HL-60 (cell line): ENCODE measurements around the gene WDR93.

ENCODE experiments used
- CTCF ChIP-seq: IDR thresholded peaks from one replicate; pipeline ENCODE4 v1.5.1; 2011; ENCODE audit warnings: low read length, control low read depth, inconsistent platforms; ENCODE audit not compliant: insufficient read depth
- POLR2AphosphoS5 ChIP-seq: IDR thresholded peaks from 2 replicates; pipeline ENCODE4 v1.6.1; 2012; ENCODE audit warnings: low read depth
- REST ChIP-seq: IDR thresholded peaks from 2 replicates; pipeline ENCODE4 v1.6.1; 2012; ENCODE audit warnings: low read depth; ENCODE audit not compliant: insufficient replicate concordance

- TF ChIP-seq CTCF (no peak), REST (no peak), POLR2AphosphoS5 (no peak)
Measured at GRCh38 chr15:89649716-89650115, 40.9 kb upstream of the WDR93 start.
